HepG2 (cell line): ENCODE measurements around the gene CDH23. TPM values are rescaled to one million over a fixed set of nuclear protein-coding genes. Genes with fewer than 3 reads are reported as not detected.
A peak's percentile ranks its signal among the peaks of the same experiment; 100 is the strongest.

ENCODE experiments used
- ATAC-seq: fragments of 200-7000 bp; cut with Tn5 transposase; 3 replicates; pipeline ENCODE4 v1.9.1; 2020; ENCODE audit warnings: mild to moderate bottlenecking, moderate library complexity
- BruUV-seq: library from RNA; stranded (reverse); fragments of 400-500 nt; replicated peaks from 2 replicates; lab custom pipeline; 2021; lab: Mats Ljungman, UMichigan
- CTCF ChIA-PET: fragments of 300-600 bp; formaldehyde crosslinking; extraction: SDS; loops from one replicate; lab custom pipeline; 2021; ENCODE audit warnings: low total read pairs, inconsistent platforms, low intra/inter-chr PET ratio; lab: Yijun Ruan, JAX
- POLR2A ChIA-PET: fragments of 350-600 bp; sonication (Branson Sonifier 250); formaldehyde crosslinking; loops from one replicate; lab custom pipeline; 2020; ENCODE audit warnings: antibody characterized with exemption, inconsistent platforms; lab: Yijun Ruan, JAX
- DNase-seq: peaks from one replicate; pipeline ENCODE4 v3.0.0-alpha.2; 2015; ENCODE audit warnings: low spot score
- FAIRE-seq: peaks from 3 replicates; lab custom pipeline; 2011; peaks lifted over from hg19 to GRCh38; lab: Jason Lieb, UNC
- H2AFZ ChIP-seq: one replicate; pipeline ENCODE4 v1.6.1; 2011; ENCODE audit warnings: low read length, inconsistent platforms
- H3K27ac ChIP-seq: fragments of 300-600 bp; 3 replicates; pipeline ENCODE4 v1.8.0; 2011; ENCODE audit warnings: mixed run types, mild to moderate bottlenecking, mixed read lengths, low read length, inconsistent platforms; ENCODE audit not compliant: insufficient read depth; ENCODE audit errors: extremely low read length
- H3K27me3 ChIP-seq, 2 experiments: fragments of 200-600 bp in 1 of 2; 2 replicates in 1 of 2; 3 replicates in 1 of 2; pipeline versions ENCODE4 v1.6.0 to v1.8.0; 2011; ENCODE audit warnings: low read length in 2 of 2, mild to moderate bottlenecking in 2 of 2, moderate library complexity in 2 of 2, inconsistent platforms in 1 of 2; ENCODE audit not compliant: insufficient read depth in 2 of 2, control insufficient read depth in 1 of 2
- H3K36me3 ChIP-seq, 2 experiments: fragments of 200-600 bp in 1 of 2; replicated peaks in 1 of 2; 2 replicates in 1 of 2; 3 replicates in 1 of 2; pipeline versions ENCODE4 v1.5.1 to v1.8.0; 2011; ENCODE audit warnings: low read length in 2 of 2, inconsistent platforms in 1 of 2; ENCODE audit not compliant: insufficient read depth in 2 of 2, control insufficient read depth in 1 of 2
- H3K4me1 ChIP-seq: 2 replicates; pipeline ENCODE4 v1.5.1; 2012; ENCODE audit warnings: low read length, inconsistent platforms; ENCODE audit not compliant: insufficient read depth
- H3K4me2 ChIP-seq: 2 replicates; pipeline ENCODE4 v1.6.0; 2011; ENCODE audit warnings: low read depth, low read length, inconsistent platforms
- H3K4me3 ChIP-seq, 3 experiments: fragments of 200-600 bp in 1 of 3; sonication (generic), shearing (Covaris generic) in 1 of 3; replicated peaks in 1 of 3; 2 replicates each; pipeline ENCODE4 v1.5.1; 2011 to 2016; ENCODE audit warnings: low read length in 3 of 3, inconsistent platforms in 2 of 3, low read depth in 2 of 3, mild to moderate bottlenecking in 2 of 3, control low read depth in 1 of 3, mixed read lengths in 1 of 3; ENCODE audit not compliant: insufficient read depth in 1 of 3
- H3K79me2 ChIP-seq: one replicate; pipeline ENCODE4 v1.6.1; 2011; ENCODE audit warnings: low read length, inconsistent platforms; ENCODE audit not compliant: insufficient read depth
- H3K9ac ChIP-seq: 2 replicates; pipeline ENCODE4 v1.6.0; 2011; ENCODE audit warnings: mild to moderate bottlenecking, low read depth, low read length, inconsistent platforms; ENCODE audit not compliant: insufficient read depth
- H3K9me3 ChIP-seq: 2 replicates; pipeline ENCODE4 v1.5.1; 2012; ENCODE audit warnings: mild to moderate bottlenecking, low read length
- H4K20me1 ChIP-seq: 2 replicates; pipeline ENCODE4 v1.6.0; 2011; ENCODE audit warnings: inconsistent platforms, mild to moderate bottlenecking, low read length, moderate library complexity; ENCODE audit not compliant: insufficient read depth
- CREBL2 ChIP-seq: sonication (generic); formaldehyde crosslinking; IDR thresholded peaks from 2 replicates; pipeline ENCODE4 v1.8.1; 2023; ENCODE audit warnings: missing genetic modification reagents, mild to moderate bottlenecking, borderline replicate concordance
- HNRNPK ChIP-seq: fragments of 200-400 bp; formaldehyde crosslinking; IDR thresholded peaks from 2 replicates; pipeline ENCODE4 v1.6.1; 2018; ENCODE audit warnings: low read length, low read depth, moderate library complexity, mild to moderate bottlenecking; ENCODE audit not compliant: poor library complexity, severe bottlenecking
- TAF15 ChIP-seq: fragments of 200-400 bp; formaldehyde crosslinking; IDR thresholded peaks from one replicate; pipeline ENCODE4 v1.6.1; 2018; ENCODE audit warnings: mild to moderate bottlenecking, low read depth, low read length; ENCODE audit not compliant: poor library complexity, severe bottlenecking
- ZNF232 ChIP-seq: sonication (generic); formaldehyde crosslinking; IDR thresholded peaks from 2 replicates; pipeline ENCODE4 v1.4.0; 2020; ENCODE audit warnings: missing genetic modification reagents, borderline replicate concordance
- ZNF292 ChIP-seq: sonication (generic); formaldehyde crosslinking; IDR thresholded peaks from 2 replicates; pipeline ENCODE4 v1.8.1; 2022; ENCODE audit warnings: mild to moderate bottlenecking, low read depth, missing genetic modification reagents, borderline replicate concordance
- ZNF329 ChIP-seq: sonication (generic); formaldehyde crosslinking; IDR thresholded peaks from 2 replicates; pipeline ENCODE4 v1.9.0; 2021; ENCODE audit warnings: low read depth, mild to moderate bottlenecking, missing genetic modification reagents
- ZNF552 ChIP-seq: sonication (generic); formaldehyde crosslinking; IDR thresholded peaks from 2 replicates; pipeline ENCODE4 v1.9.0; 2022; ENCODE audit warnings: missing genetic modification reagents, mild to moderate bottlenecking, borderline replicate concordance
- ZNF768 ChIP-seq: sonication (generic); formaldehyde crosslinking; IDR thresholded peaks from 2 replicates; pipeline ENCODE4 v1.4.0; 2020; ENCODE audit warnings: missing genetic modification reagents
- ZNF777 ChIP-seq: sonication (generic); formaldehyde crosslinking; IDR thresholded peaks from 2 replicates; pipeline ENCODE4 v1.4.0; 2020; ENCODE audit warnings: missing genetic modification reagents
- ZSCAN22 ChIP-seq: sonication (generic); formaldehyde crosslinking; IDR thresholded peaks from 2 replicates; pipeline ENCODE4 v1.4.0; 2020; ENCODE audit warnings: mild to moderate bottlenecking, missing genetic modification reagents
- ZUFSP ChIP-seq: sonication (generic); formaldehyde crosslinking; IDR thresholded peaks from 2 replicates; pipeline ENCODE4 v1.9.0; 2021; ENCODE audit warnings: missing genetic modification reagents, mild to moderate bottlenecking, borderline replicate concordance
- WGBS: methylation state at CpG from one replicate; pipeline ENCODE4 v1.1.6; 2017; ENCODE audit warnings: low lambda C conversion rate; 5-methylcytosine and 5-hydroxymethylcytosine counted together
- in situ Hi-C: cut with HindIII; loops from 2 replicates; pipeline ENCODE4 v1.10.0; 2017; ENCODE audit warnings: low pct_unique_long_range_greater_than_20kb; ENCODE audit not compliant: extremely low pct_ligation_motif_present
- intact Hi-C: fragments of 100-400 bp; cut with micrococcal nuclease; formaldehyde crosslinking; loops from one replicate; pipeline ENCODE4 v1.10.0; 2022; ENCODE audit not compliant: unreplicated experiment
- polyA plus RNA-seq, 8 experiments: library from polyadenylated mRNA; depleted of rRNA in 3 of 8; stranded (reverse) in 7 of 8; unstranded in 1 of 8; fragments of >200 nt; fragmentation: Illumina TruSeq in 4 of 8; extraction: Trizol in 4 of 8; gene quantifications; 2 replicates each; pipeline versions ENCODE4 v1.2.1 to v1.2.3, GENCODE V29; 2011 to 2016; ENCODE audit warnings: low read depth in 4 of 8, missing spikeins in 1 of 8, mixed read lengths in 1 of 8; ENCODE audit not compliant: insufficient read depth in 1 of 8
- total RNA-seq, 5 experiments: library from RNA; depleted of rRNA; stranded (reverse); fragments of >200 nt; fragmentation: Illumina TruSeq; extraction: Trizol; gene quantifications; 2 replicates each; pipeline ENCODE4 v1.2.3, GENCODE V29; 2016; ENCODE audit warnings: low read depth in 1 of 5

The CDH23 gene
- total and polyA plus RNA-seq, 2 of the 13 experiments (the other 11 are each of a cell fraction or from before 2014, with no cell fraction given): 0.13 TPM; not detected in 1

GRCh38 chr10:71434760-71435394, 38.2 kb downstream of the CDH23 start:
- Histone ChIP-seq H3K36me3 (no peaks in the 10 kb centered on the region), H4K20me1 (peaks cover 3% of the 10 kb centered on the region; the same call in 1 of the 2 replicates), H3K9ac (no peak overlapping the region), H3K4me2 (no peak overlapping the region), H3K9me3 (no peaks in the 10 kb centered on the region), H3K27me3 (peaks cover under 1 to 10% of the 10 kb centered on the region in 2 experiments; a peak in 2 of 5 replicates), H2AFZ (no peak overlapping the region), H3K4me3 (no peak overlapping the region), H3K79me2 (no peaks in the 10 kb centered on the region), H3K4me1 (no peaks in the 10 kb centered on the region)
- ChIA-PET POLR2A (no interaction called here), CTCF (no interaction called here)
- DNase-seq (no peak), FAIRE-seq (no peak), ATAC-seq (no peak)
- in situ Hi-C loops: no loop called here
- no TSS peak for BruUV-seq
- intact Hi-C loops: loop anchor here (10.0 kb wide), 1 partner anchor 120 kb away; the partner anchor contains the start of gene SLC29A3
- no peak for TF ChIP-seq ZNF292 (CRISPR knock-in tag)
- TF ChIP-seq ZNF768 (CRISPR knock-in tag): peak; percentile 76
- no peak for TF ChIP-seq CREBL2 (CRISPR knock-in tag)
- no peak for TF ChIP-seq ZNF777 (CRISPR knock-in tag)
- TF ChIP-seq TAF15: no peak
- TF ChIP-seq, all 625 proteins: peak for 1
- no peak overlapping the region for H3K27ac ChIP-seq
- 0% methylated on average over 2 of the region's 4 CpGs for WGBS

GRCh38 chr10:71435571-71436267, 39.0 kb downstream of the CDH23 start:
- in situ Hi-C loops (no loop called here), intact Hi-C loops (loop anchor here (10.0 kb wide), 1 partner anchor 121 kb away; the partner anchor contains the start of gene SLC29A3)
- H3K27me3 ChIP-seq: peaks cover 1 to 10% of the 10 kb centered on the region in 2 experiments; a peak in 2 of 5 replicates
- H2AFZ ChIP-seq: no peak overlapping the region
- no peaks in the 10 kb centered on the region for H3K79me2 ChIP-seq
- FAIRE-seq (no peak), ATAC-seq (no peak), DNase-seq (no peak)
- no peaks in the 10 kb centered on the region for H3K9me3 ChIP-seq
- peaks cover 3% of the 10 kb centered on the region; the same call in 1 of the 2 replicates for H4K20me1 ChIP-seq
- no peak overlapping the region for H3K4me3 ChIP-seq
- no peak overlapping the region for H3K9ac ChIP-seq
- no peaks in the 10 kb centered on the region for H3K36me3 ChIP-seq
- TF ChIP-seq HNRNPK (no peak), ZNF552 (CRISPR knock-in tag) (no peak), ZNF329 (CRISPR knock-in tag) (no peak), ZNF232 (CRISPR knock-in tag) (no peak), ZSCAN22 (CRISPR knock-in tag) (no peak), ZUFSP (CRISPR knock-in tag) (no peak)
- no peak overlapping the region for H3K27ac ChIP-seq
- ChIA-PET POLR2A (no interaction called here), CTCF (no interaction called here)
- WGBS: 40% methylated on average over 2 of the region's 6 CpGs
- no TSS peak for BruUV-seq
- H3K4me2 ChIP-seq: no peak overlapping the region
- no peaks in the 10 kb centered on the region for H3K4me1 ChIP-seq
